ENCODE measurements around the gene CCDC51.

Gene CCDC51

GRCh38 chr3:48419149-48419548 lies 20.8 kb downstream of the CCDC51 start:
- DNase-seq (ENCODE audit: low read depth in 2 of 2) = no peak

- DNase-seq (ENCODE audit: low read depth in 2 of 2) = no peak
These were observed 21.3 kb downstream of the CCDC51 start for GRCh38 chr3:48418651-48419050.

- DNase-seq (ENCODE audit: low read depth in 2 of 2) = no peak
These were observed 21.8 kb downstream of the CCDC51 start for GRCh38 chr3:48418140-48418539.

DNA sequence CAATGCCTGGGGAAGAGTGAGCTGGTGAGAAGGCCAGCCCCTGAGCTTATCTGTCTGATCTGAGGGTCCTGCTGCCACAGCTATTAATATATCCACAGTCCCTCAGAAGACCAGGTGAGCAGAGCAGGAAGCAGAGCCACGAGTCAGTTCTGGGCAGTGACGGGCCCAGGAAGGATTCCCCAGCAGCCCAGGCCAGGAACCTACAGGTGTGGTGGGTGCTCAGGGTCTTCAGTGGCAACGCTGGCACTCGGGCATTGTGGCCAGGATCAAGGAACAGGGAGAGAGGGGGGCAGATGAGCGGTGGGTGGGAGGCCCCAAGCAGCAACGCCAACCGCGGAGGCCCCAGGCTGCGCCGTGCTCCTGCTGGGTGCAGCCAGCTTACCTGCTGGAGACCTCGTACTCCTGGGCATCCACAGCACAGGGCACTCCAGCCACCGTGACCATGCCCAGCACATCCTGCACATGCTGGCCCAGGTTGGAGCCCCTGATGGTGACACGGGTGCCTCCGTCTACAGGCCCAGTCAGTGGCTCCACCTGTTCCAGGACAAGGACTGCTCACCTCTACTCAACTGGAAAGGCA lies 22.3 kb downstream of the CCDC51 start:
- no peak for DNase-seq (ENCODE audit: low read depth in 2 of 2)

- DNase-seq (ENCODE audit: low read depth in 2 of 2) = no peak
These were observed 23.4 kb downstream of the CCDC51 start for GRCh38 chr3:48416546-48416945.

DNA sequence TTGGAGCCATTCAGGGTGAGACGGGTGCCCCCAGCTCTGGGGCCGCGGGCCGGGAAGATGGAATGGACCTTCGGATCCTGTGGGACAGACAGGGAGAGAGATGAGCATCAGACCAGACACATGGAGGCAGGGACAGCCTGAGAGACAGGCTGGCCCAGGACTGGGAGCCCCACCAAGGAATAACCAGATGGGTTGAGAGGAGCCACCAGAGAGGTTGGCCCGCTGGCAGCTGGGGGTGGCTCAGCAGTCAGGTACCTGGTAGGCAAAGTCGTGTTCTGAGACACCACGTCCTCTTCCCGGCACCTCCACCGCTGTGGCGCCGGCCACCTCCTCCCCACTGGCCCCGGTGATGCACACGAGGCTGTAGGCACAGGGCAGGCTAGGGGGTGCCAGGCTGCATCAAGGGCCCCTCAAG lies 23.8 kb downstream of the CCDC51 start:
- DNase-seq (ENCODE audit: low read depth in 2 of 2) = no peak

- DNase-seq (ENCODE audit: low read depth in 2 of 2) = no peak
These were observed 24.5 kb downstream of the CCDC51 start for GRCh38 chr3:48415251-48415953.

DNA sequence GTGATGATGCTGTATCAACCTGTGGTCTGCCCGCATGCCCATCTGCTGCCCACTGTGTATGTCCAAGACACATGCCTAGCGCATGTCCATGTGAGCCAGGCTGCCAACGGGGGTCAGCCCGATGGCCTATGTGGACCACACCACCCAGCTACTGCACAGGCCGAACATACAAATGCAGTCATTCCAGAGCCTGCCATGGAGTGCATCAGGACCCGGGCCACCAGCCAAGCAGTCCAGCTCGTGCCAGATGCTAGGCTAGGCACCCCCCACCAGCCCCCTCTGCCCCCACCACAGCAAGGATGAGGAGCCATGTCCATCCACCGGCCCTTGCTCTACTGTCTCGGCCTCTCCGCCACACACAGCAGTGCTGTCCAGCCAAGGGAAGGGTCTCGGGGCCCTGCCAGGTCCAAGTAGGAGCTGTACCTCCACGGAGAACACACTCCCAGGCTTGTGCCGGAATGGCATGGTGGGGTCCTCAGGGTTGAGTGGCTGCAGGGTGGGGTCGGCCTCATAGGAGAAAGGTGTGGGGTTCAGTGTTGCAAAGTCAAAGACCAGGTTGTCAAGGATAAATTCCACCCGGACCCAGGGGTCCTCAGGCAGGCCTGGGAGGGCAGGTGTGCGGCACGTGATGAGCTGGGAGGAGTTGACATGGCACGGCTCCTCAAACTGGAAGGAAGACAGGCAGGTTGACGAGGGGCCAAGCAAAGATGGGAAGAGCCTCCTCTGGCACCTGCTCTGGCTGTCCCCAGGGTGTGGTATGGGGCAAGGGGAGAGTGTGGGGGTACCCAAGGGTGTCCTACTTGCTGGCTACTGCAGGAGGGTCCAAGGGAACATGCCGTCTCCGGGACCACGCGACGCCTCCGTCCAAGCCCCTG lies 25.3 kb downstream of the CCDC51 start:
- DNase-seq (ENCODE audit: low read depth in 2 of 2) = no peak

GRCh38 chr3:48413611-48414010 lies 26.3 kb downstream of the CCDC51 start:
- DNase-seq (ENCODE audit: low read depth in 2 of 2) = no peak

GRCh38 chr3:48413086-48413485 lies 26.8 kb downstream of the CCDC51 start:
- DNase-seq (ENCODE audit: low read depth in 2 of 2) = no peak

GRCh38 chr3:48412375-48413001 lies 27.4 kb downstream of the CCDC51 start:
- no peak for DNase-seq (ENCODE audit: low read depth in 2 of 2)

GRCh38 chr3:48411606-48412374 lies 28.1 kb downstream of the CCDC51 start:
- DNase-seq (ENCODE audit: low read depth in 2 of 2) = no peak

- DNase-seq (ENCODE audit: low read depth in 2 of 2) = no peak
These were observed 28.8 kb downstream of the CCDC51 start for GRCh38 chr3:48411041-48411588.

DNA sequence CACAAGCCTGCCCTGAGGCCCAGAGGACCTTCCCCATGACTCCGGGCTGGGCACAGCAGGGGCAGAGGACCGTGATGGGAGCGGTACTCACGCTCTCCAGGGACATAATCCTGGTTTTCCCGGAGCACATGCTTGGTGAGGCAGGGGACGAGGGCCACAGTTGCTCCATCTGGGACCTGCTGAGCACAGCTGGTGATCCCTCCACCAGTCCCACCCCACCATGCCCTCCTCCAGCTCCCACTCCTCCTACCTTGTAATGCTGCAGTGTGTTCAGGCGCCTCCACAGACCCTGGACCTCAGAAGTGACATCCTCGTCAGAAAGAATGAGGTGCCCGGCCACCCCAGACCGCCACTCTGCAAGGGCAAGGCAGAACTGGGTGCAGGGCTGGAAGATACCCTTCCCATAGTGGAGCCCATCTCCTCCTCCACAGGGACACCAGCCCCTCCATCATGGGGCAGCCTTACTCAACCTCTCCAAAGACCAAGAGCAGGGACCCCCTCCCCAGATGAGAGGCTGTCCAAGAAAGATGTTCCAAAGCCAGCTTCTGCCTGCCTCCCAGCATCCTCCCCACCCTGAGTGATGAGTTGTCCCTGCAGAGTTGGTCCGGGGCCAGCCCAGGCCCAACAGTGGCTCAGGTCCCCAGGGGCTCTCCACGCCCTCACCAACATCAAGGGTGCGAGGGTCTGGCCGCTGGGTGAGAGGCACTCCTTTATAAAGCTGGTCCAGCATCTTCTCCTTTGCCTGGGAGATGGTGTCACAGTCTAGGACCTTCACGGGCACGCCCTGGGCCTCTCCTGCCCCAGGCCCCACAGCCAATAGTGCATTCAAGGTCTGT lies 29.5 kb downstream of the CCDC51 start:
- no peak for DNase-seq (ENCODE audit: low read depth in 2 of 2)

GRCh38 chr3:48409291-48410201 lies 30.4 kb downstream of the CCDC51 start:
- no peak for DNase-seq (ENCODE audit: low read depth in 2 of 2)

- no peak for DNase-seq (ENCODE audit: low read depth in 2 of 2)
These were observed 31.1 kb downstream of the CCDC51 start for GRCh38 chr3:48408823-48409281.

- DNase-seq (ENCODE audit: low read depth in 2 of 2) = no peak
These were observed 32.3 kb downstream of the CCDC51 start for GRCh38 chr3:48407542-48408099.
